HG03039 (cell line): ENCODE results near the gene PPOX.

Experiments
- ATAC-seq: cut with Tn5 transposase; IDR thresholded peaks from one replicate; pipeline ENCODE4 v1.9.1; 2021; ENCODE audit warnings: mild to moderate bottlenecking, moderate library complexity; ENCODE audit not compliant: unreplicated experiment

Gene PPOX

GRCh38 chr1:161174911-161175310, 8.7 kb downstream of the PPOX start:
- ATAC-seq: no peak

DNA sequence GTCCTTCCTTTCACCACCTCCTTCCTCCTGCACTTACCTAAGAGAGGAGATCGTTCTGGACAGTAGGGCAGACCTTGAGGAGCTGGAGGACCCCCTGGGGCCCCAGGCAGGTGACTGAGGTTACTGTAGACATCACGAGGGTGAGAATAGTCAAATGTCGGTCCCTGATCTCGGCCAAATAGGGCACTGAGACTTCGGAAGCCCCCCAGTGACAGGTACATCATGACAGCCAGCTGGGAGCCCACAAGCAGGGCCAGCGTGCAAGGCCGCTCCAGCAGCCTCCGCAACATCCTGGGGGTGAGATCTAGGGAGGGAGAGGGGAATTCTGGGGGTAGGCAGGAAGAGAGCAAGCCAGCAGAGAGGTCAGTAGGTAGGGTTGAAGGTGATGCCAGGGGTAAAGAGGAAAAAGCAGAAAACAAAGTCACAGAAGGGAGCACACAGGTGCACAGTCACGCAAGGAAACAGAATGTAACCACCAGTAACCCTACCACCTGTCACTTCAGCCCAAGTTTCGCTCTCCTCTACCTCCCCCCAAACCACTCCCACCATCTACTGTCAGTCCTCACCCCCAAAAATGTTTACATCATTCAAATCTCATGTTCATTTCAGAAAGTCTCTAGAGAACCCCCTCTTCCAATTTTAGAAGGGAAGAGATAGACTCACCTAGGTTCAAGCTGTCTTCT, 9.7 kb downstream of the PPOX start:
- no peak for ATAC-seq

DNA sequence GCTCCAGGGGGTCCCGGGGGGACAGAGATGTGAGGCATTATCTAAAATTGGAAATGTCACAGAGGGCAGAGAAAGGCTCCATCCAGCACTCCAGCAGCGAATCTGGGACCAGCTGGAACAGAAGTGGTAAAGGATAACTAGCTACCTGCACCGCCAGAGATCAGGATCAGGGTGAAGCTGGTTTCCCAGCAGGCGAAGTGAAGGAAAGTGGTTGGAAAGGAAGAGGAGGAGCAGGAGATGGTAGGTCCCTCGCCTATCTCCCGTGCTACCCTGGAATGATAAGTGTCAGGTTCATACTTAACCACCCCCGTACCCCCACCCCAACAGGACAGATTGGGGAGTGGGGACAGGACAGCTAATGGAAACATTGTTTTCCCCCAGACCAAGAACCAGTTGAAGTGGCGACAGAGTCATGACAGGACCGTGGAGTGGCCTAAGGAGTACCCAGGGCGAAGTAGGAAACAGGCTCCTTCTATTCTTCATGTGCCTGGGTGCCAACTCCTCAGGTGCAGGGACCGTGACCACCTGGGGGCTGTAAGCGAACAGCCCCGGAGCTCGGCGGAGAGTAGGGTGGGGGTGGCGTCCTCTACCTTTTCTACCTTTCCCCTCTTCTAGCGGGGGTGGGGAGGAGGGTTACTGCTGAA, 10.4 kb downstream of the PPOX start:
- no peak for ATAC-seq

- peak; percentile 80 for ATAC-seq
Measured at GRCh38 chr1:161177112-161177935, 11.1 kb downstream of the PPOX start, which contains the start of gene B4GALT3. B4GALT3 (minus strand) TSS chr1:161177507; CDS start chr1:161176060, 1,447 bp downstream.

- no peak for ATAC-seq
Measured at GRCh38 chr1:161177936-161178244, 11.7 kb downstream of the PPOX start.

DNA sequence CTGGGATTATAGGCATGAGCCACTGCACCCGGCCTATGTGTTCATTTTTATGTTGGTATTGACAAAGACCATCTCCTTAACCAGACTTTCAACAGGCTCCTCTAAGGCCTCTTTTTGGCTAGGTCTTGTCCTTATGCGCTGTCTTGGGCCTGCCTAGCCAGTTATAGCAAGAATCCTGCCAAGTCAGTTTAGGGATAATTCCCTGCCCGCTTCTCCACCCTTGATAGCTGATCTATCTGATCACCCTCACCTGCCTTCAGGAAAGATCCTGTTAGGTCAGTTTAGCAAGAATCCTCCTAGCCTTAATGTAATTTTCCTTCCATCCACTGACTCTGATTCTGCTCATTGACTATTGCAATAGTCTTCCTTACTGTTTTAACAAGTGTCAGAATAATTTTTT, 13.5 kb downstream of the PPOX start:
- ATAC-seq: no peak

DNA sequence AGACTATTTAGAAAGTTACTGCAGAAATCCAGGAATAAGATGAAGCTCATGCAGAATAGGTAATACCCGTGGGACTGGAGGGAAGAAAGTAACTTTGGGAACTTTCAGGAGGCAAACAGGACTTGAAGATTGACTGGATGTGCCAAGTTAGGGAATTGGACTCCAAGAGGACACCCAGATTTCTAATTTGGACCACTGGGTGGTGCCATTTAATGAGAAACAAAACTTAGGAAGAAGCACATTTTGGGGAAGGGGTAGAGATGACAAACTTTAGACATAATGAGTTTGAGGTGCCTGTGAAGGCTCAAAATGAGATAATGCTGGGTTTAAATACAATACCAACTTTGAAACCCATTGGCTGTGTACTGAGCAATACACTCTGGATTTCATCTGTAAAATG, 14.4 kb downstream of the PPOX start:
- ATAC-seq: no peak

DNA sequence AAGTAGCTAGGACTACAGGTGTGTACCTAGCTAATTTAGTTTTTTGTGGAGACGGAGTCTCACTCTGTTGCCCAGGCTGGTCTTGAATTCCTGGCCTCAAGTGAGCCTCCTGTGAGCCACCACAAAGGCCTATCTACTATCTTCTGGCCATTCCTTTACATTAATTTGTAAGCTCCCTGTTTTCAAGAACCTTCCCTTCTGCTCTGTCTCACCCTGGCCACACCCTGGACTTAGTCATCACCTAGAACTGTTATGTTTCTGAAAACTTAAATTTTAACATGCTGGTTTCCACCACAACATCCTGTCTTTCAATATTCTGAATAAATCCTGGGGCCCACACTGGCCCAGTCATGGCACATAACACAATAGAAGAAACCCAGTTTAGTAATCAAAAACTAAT, 16.0 kb downstream of the PPOX start:
- ATAC-seq: no peak

DNA sequence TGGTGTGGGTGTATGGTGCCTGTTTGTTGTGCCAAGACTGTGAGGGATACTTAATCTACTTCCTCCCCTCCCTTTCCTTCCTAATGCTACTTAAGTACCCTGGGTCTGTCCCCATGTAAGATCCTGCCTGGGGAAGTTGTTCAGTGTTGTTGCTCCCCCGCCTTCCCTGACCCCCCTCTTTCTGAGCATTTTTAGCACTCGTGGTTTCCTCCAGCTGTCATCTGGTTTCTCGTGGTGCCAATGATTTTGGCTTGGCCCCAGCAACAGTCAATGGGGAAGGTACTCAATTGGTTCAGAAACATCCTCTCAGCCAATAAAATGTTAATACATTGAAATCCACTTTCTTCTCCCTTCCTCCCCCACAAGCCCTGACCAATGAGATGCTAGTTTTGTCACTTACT, 19.1 kb downstream of the PPOX start:
- peak; percentile 66 for ATAC-seq

DNA sequence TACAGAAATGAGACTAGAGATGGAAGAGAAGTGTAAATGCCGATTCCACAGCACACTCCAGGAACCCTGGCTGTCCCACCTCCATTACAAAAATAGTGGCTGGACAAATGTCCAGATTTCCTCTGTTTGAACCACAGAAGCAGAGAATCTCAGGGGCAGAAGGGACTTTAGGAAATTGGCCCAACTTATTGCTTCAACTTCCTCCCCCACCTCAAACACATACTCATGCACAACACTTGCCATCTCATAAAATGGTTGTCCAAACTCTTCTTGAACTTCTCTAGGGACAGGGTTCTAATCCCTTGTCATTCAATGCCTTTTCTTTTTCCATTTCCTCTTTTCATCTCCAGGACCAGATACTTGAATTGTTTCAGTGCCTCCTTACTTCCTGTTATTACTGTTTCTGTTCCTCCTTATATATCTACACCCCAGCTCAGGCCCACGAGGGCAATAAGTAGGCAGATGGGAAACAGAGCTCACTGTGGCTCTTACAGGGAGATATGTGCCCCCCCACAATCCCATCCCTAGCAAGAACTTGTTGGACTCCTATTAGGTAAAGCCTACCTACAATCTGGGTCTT, 19.6 kb downstream of the PPOX start:
- no peak for ATAC-seq

- ATAC-seq: no peak
Measured at GRCh38 chr1:161187311-161187710, 21.1 kb downstream of the PPOX start.

- ATAC-seq: no peak
Measured at GRCh38 chr1:161188381-161188780, 22.2 kb downstream of the PPOX start.

GRCh38 chr1:161189036-161189435, 22.8 kb downstream of the PPOX start:
- ATAC-seq: no peak

GRCh38 chr1:161190962-161191521, 24.8 kb downstream of the PPOX start:
- no peak for ATAC-seq

DNA sequence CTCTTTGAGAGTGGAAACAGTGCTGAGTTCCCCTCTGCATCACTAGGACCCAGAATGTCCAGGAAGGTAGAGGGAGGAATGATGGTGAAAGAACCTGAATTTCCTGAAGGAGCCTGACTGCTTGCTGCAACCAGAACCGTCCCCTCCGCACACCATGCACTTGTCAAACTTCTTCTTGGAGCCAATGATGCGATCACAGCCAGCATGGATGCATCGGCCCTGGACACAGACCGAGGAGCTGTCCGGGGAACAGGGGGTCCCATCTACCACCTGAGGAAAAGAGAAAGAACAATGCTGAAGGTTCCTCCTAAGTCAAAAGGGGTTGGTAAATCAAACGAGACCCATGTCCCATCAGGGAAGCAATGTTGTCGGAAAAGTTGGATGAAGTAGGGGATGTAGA, 25.7 kb downstream of the PPOX start:
- no peak for ATAC-seq

DNA sequence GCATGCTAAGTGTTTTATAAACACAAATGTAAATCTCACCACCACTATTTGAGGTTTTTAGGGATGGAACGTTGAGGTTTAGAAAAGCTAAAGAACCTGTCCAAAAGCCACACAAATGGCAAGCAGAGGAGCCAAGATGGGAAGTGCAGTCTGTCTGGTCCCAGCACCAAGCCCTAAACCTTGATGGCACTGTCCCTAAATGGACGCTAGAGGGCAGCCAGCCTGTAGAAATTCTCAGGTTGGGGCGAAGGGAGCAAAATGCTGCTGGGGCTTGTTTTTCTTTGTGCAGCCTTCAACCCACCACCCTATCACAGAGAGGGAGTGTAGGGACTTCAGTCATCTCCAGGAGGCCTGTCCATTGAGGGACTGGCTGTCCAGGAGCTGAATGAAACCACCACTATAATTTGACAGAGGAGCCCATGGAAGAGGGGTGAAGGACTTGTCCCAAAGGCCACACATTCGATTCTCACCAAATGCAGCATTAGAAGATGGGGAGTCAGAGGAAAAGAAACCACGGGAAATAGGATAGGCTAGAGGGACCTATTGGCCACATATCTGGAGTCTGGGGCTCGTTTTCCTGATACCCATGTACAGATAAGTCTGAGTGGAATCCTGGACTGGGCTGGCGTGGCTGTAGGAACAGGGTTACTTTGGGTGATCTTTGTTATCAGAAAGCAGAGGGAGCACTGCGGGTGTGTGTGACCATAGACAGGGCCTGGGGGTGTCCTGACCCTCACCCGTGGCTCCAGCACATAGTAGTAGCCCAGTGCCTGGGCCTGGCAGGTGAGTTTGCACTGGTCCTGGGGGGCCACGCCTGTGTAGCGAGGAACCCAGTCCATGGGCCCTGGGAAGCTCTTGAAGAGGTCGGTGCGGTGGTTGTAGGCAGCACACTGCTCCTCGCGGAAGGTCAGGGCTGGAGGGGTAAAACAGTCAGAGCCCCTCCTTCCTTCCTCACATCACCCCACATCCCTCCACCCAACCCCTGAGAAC, 26.5 kb downstream of the PPOX start:
- peak; percentile 42 for ATAC-seq

GRCh38 chr1:161193561-161194235, 27.5 kb downstream of the PPOX start:
- ATAC-seq: no peak

DNA sequence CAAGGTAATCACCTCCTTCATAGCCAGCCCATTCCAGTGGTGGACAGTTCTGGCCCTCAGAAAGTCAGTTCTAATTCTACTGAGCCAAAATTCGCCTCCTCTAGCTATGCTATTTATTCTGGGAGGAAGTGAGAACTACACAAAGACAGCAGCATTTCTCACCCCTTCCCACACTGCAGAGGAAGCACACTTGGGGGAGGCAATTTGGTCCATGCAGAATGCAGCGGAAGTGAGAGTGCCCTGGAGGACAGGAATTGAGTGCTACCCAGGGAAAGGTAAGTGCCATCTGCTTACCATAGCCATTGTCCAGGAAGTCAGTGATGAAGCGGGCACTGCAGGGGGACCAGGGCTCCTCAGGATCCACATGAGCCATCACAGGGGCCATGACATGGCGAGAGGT, 28.9 kb downstream of the PPOX start:
- ATAC-seq: no peak

GRCh38 chr1:161196111-161196510, 29.9 kb downstream of the PPOX start:
- ATAC-seq: no peak
